ENCODE results near the gene TMEM209.

Gene TMEM209

DNA sequence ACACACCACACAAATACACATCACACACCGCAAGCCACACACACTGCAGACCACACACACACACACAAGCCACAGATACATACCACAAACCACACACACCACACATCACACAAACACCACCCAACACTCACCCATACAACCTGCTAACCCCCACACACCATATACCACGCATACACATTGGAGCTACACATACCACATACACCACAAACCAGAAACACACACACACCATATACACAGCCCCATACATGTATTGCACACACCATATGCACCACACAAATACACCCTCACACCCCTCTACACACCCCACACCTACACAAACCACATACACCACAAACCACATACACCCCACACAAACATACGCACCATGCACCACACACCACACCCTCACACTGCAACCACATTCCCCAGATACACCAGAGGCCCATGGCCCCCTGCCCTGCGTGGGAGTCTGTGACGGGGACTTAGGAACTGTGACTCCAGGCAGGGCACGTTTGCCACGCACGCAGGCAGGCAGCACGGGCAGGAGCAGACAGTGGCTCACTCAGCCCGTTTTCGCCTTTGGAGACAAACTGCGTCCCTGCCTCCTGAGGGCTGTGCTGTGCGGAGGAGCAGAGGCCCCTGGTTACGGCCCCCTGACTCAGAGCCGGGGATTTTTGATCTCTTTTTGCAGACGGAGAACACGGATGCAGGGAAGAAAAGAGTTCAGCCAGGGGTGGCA, 52.6 kb downstream of the TMEM209 start:
- TF ChIP-seq, protein P1, sequence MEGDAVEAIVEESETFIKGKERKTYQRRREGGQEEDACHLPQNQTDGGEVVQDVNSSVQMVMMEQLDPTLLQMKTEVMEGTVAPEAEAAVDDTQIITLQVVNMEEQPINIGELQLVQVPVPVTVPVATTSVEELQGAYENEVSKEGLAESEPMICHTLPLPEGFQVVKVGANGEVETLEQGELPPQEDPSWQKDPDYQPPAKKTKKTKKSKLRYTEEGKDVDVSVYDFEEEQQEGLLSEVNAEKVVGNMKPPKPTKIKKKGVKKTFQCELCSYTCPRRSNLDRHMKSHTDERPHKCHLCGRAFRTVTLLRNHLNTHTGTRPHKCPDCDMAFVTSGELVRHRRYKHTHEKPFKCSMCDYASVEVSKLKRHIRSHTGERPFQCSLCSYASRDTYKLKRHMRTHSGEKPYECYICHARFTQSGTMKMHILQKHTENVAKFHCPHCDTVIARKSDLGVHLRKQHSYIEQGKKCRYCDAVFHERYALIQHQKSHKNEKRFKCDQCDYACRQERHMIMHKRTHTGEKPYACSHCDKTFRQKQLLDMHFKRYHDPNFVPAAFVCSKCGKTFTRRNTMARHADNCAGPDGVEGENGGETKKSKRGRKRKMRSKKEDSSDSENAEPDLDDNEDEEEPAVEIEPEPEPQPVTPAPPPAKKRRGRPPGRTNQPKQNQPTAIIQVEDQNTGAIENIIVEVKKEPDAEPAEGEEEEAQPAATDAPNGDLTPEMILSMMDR (IDR thresholded peaks at IDR 0.05): no peak

- TF ChIP-seq, protein P1 (IDR thresholded peaks at IDR 0.05): no peak
Measured at GRCh38 chr7:130151591-130152492, 53.4 kb downstream of the TMEM209 start.

- TF ChIP-seq, protein P1 (IDR thresholded peaks at IDR 0.05): no peak
Measured at GRCh38 chr7:130150587-130150986, 54.6 kb downstream of the TMEM209 start.

DNA sequence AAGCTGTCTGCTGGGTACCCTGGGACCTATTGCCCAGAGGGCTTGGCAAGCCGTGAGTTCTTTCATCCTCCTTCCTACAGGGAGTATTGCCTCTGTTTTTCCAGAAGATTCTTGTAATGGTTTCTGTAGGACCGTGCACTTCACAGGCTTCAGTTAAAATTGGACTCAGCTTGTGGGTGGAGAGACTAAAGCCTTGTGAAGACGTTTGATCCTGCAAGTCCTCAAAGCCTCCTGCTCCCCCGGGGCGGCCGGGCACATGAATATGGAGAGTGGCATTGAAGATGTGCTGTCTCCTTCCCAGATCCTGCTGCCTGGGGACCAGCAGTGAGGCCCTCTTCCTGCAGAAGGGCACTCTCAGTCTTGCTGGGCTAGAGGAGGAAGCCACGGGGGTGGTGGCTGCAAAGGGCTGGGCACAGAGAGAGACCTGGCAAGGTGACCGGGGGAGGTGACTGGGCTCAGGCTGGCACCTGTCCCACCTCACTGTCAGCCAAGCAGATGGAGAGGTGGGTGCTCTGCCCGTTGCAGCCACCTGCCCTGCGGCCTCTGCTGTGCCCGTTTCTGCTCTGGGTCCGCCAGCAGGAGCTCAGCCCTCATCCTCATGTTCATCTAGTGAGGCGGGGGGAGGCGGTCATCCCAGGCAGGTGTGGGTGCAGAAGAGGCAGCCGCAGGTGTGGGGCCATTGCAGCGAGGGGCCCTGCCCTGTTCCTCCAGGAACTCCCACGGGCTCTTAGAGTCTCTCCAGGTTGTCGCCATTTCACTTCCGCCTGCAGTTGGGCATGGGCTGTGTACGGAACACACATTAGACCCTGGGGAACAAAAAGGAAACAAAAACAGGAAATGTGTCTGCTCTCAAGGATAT, 55.7 kb downstream of the TMEM209 start:
- TF ChIP-seq, protein P1 (IDR thresholded peaks at IDR 0.05): no peak

- TF ChIP-seq, protein P1 (IDR thresholded peaks at IDR 0.05): no peak
Measured at GRCh38 chr7:130148561-130148960, 56.6 kb downstream of the TMEM209 start.

- TF ChIP-seq, protein P1 (IDR thresholded peaks at IDR 0.05): no peak
Measured at GRCh38 chr7:130147710-130148325, 57.4 kb downstream of the TMEM209 start.
